Mesothelial cell of epicardium (in vitro differentiated cells): ENCODE measurements around the gene PCBP4. TPM values are rescaled to one million over a fixed set of nuclear protein-coding genes. Genes with fewer than 3 reads are reported as not detected.

Source experiments
- DNase-seq, 2 experiments: peaks; one replicate each; pipeline ENCODE4 v3.0.0; 2021; ENCODE audit warnings: low spot score in 2 of 2; ENCODE audit not compliant: unreplicated experiment in 2 of 2
- H3K27ac Mint-ChIP-seq: 2 replicates; pipeline ENCODE4 v1.8.0; 2021; ENCODE audit warnings: mixed read lengths
- H3K27me3 Mint-ChIP-seq: 2 replicates; pipeline ENCODE4 v1.8.0; 2021; ENCODE audit warnings: low read depth, mixed read lengths
- H3K36me3 Mint-ChIP-seq: 2 replicates; pipeline ENCODE4 v1.8.0; 2021; ENCODE audit warnings: mixed read lengths
- H3K4me1 Mint-ChIP-seq: 2 replicates; pipeline ENCODE4 v1.8.0; 2021; ENCODE audit warnings: mixed read lengths
- H3K4me3 Mint-ChIP-seq: 2 replicates; pipeline ENCODE4 v1.8.0; 2021; ENCODE audit warnings: mild to moderate bottlenecking, moderate library complexity, mixed read lengths
- H3K9me3 Mint-ChIP-seq: 2 replicates; pipeline ENCODE4 v1.8.0; 2021; ENCODE audit warnings: mixed read lengths
- total RNA-seq: library from RNA; stranded (reverse); gene quantifications from 3 replicates; pipeline ENCODE4 v1.2.1, GENCODE V29; 2021
- TF ChIP-seq, protein P1 (sequence below): fragments of 200-600 bp; sonication (generic); IDR thresholded peaks from one replicate; pipeline ENCODE4 v1.5.0; 2021; ENCODE audit warnings: antibody characterized with exemption; ENCODE audit not compliant: unreplicated experiment

Gene PCBP4
- total RNA-seq, 1 donor from 2014 or later: 62.0 TPM

GRCh38 chr3:51935886-51936755, 31.1 kb downstream of the PCBP4 start:
- H3K4me3 Mint-ChIP-seq: no peak overlapping the region
- no peaks in the 10 kb centered on the region for H3K27me3 Mint-ChIP-seq
- DNase-seq: peak in 1 of 2 experiments; percentile 9
- TF ChIP-seq, protein P1, sequence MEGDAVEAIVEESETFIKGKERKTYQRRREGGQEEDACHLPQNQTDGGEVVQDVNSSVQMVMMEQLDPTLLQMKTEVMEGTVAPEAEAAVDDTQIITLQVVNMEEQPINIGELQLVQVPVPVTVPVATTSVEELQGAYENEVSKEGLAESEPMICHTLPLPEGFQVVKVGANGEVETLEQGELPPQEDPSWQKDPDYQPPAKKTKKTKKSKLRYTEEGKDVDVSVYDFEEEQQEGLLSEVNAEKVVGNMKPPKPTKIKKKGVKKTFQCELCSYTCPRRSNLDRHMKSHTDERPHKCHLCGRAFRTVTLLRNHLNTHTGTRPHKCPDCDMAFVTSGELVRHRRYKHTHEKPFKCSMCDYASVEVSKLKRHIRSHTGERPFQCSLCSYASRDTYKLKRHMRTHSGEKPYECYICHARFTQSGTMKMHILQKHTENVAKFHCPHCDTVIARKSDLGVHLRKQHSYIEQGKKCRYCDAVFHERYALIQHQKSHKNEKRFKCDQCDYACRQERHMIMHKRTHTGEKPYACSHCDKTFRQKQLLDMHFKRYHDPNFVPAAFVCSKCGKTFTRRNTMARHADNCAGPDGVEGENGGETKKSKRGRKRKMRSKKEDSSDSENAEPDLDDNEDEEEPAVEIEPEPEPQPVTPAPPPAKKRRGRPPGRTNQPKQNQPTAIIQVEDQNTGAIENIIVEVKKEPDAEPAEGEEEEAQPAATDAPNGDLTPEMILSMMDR: no peak
- H3K36me3 Mint-ChIP-seq: peaks cover 17% of the 10 kb centered on the region
- H3K27ac Mint-ChIP-seq: no peak overlapping the region
- H3K4me1 Mint-ChIP-seq: peaks cover 9% of the 10 kb centered on the region
- H3K9me3 Mint-ChIP-seq: no peaks in the 10 kb centered on the region

DNA sequence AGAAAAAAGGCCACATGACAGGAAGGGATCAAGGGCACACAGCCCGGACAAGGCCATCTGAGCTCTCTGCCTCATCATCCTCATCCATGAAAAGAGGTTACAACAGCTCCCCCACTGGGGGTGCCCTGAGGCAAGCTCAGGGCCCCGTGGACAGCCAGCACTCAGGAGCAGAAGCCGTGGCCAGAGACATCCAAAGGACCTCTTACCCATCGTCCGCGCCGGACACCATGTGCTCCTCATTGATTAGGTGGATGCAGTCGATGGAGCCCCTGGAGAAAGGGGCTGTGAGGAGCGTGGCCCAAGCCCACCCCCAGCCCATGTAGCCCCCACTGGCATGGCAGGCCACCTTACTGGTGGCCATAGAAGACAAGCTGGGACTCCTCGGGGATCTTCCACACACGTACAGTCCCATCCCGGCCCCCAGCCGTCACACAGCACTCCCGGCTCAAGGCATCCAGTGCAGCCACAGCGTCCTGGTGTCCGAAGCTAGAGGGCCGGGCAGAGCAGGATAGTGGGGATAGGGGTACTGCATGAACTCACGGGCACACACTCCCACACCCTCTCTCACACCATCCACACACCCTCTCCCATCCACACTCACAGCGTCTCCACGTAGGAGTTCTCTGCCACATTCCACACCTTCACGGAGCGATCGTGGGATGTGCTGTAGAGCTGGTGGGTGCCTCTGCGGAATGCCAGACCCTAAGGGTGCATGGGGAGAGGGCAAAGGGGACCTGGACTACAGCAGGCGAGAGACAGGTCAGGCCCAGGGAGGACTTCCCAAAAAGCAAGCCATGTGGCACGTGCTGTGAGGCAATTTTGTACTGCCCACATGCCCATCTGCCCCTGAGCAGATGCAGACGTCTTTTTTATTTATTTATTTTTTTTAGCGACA, 32.0 kb downstream of the PCBP4 start:
- H3K27ac Mint-ChIP-seq: no peak overlapping the region
- H3K4me1 Mint-ChIP-seq: peaks cover under 1% of the 10 kb centered on the region
- H3K36me3 Mint-ChIP-seq: peaks cover 17% of the 10 kb centered on the region
- no peaks in the 10 kb centered on the region for H3K9me3 Mint-ChIP-seq
- TF ChIP-seq, protein P1: no peak
- DNase-seq: peak in 1 of 2 experiments; percentile 7
- H3K4me3 Mint-ChIP-seq: no peak overlapping the region
- no peaks in the 10 kb centered on the region for H3K27me3 Mint-ChIP-seq

GRCh38 chr3:51934139-51934850, 33.0 kb downstream of the PCBP4 start:
- Mint-ChIP-seq H3K4me1 (no peaks in the 10 kb centered on the region), H3K27ac (no peak overlapping the region), H3K36me3 (peaks cover 17% of the 10 kb centered on the region), H3K4me3 (no peak overlapping the region), H3K27me3 (no peaks in the 10 kb centered on the region), H3K9me3 (no peaks in the 10 kb centered on the region)
- DNase-seq: peak in 1 of 2 experiments; percentile 11
- TF ChIP-seq, protein P1: no peak

DNA sequence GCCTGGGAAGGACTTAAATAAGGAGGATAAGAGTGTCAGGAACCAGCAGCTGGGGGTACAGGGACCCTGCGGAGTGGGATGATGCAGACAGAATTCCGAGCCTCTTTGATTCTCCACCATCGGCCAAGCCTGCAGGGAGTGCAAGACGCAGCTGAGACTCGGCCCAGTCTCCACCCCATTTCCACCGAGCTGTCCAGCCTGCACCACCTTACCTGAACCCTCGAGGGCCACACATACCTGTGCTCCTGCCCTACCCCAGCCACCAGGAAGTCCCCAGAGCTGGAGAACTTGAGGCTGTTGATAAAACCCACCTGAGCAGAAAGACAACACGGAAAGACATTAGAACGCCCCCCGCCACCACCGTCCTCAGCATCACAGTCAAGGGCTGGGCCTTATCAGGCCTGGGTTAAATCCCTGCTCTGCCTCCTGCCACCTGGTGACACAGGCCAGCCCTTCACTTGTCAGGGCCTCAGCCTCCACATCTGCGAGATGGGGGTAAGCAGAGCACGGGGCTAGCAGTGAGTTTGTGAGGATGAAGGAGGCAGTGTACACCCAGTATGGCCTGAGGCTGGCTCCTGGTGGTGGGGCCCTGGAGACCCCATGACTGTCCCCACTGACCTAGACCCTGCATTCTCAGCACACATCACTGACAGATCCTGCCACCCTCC, 33.6 kb downstream of the PCBP4 start:
- TF ChIP-seq, protein P1: no peak
- Mint-ChIP-seq H3K27ac (no peak overlapping the region), H3K36me3 (peaks cover 17% of the 10 kb centered on the region), H3K9me3 (no peaks in the 10 kb centered on the region), H3K4me1 (no peaks in the 10 kb centered on the region), H3K27me3 (no peaks in the 10 kb centered on the region), H3K4me3 (no peak overlapping the region)
- DNase-seq: peak in 1 of 2 experiments; percentile 31
